MCF 10A (cell line): ENCODE measurements around the gene PLA2G4E. TPM values are rescaled to one million over a fixed set of nuclear protein-coding genes. Genes with fewer than 3 reads are reported as not detected.

Experiments
- BruUV-seq: library from RNA; stranded (reverse); fragments of 400-500 nt; replicated peaks from 2 replicates; lab custom pipeline; 2021; lab: Mats Ljungman, UMichigan
- CTCF ChIA-PET: fragments of 300-600 bp; sonication (Branson Sonifier 250); formaldehyde crosslinking; extraction: SDS; loops from one replicate; lab custom pipeline; 2021; ENCODE audit warnings: antibody characterized with exemption, inconsistent platforms; lab: Yijun Ruan, JAX
- POLR2A ChIA-PET: fragments of 300-600, 350-650 bp; sonication (Branson Sonifier 250); formaldehyde crosslinking; extraction: SDS; loops from one replicate; lab custom pipeline; 2020; ENCODE audit warnings: antibody characterized with exemption, inconsistent platforms; lab: Yijun Ruan, JAX
- DNase-seq: peaks from one replicate; pipeline ENCODE4 v3.0.0-alpha.2; 2018; ENCODE audit not compliant: unreplicated experiment
- H3K27ac Mint-ChIP-seq: one replicate; pipeline ENCODE4 v1.8.0; 2022; ENCODE audit warnings: mild to moderate bottlenecking, low read depth, mixed read lengths; ENCODE audit not compliant: unreplicated experiment
- H3K27me3 Mint-ChIP-seq: one replicate; pipeline ENCODE4 v1.8.0; 2022; ENCODE audit warnings: mixed read lengths; ENCODE audit not compliant: insufficient read depth, unreplicated experiment
- H3K36me3 Mint-ChIP-seq: one replicate; pipeline ENCODE4 v1.8.0; 2022; ENCODE audit warnings: mild to moderate bottlenecking, moderate library complexity, mixed read lengths; ENCODE audit not compliant: insufficient read depth, unreplicated experiment
- H3K4me1 Mint-ChIP-seq: one replicate; pipeline ENCODE4 v1.8.0; 2022; ENCODE audit warnings: mixed read lengths; ENCODE audit not compliant: insufficient read depth, unreplicated experiment
- H3K4me3 Mint-ChIP-seq: one replicate; pipeline ENCODE4 v1.8.0; 2022; ENCODE audit warnings: mild to moderate bottlenecking, moderate library complexity, mixed read lengths; ENCODE audit not compliant: unreplicated experiment
- H3K9me3 Mint-ChIP-seq: one replicate; pipeline ENCODE4 v1.8.0; 2022; ENCODE audit warnings: mixed read lengths; ENCODE audit not compliant: unreplicated experiment
- intact Hi-C: fragments of 100-400 bp; cut with micrococcal nuclease; formaldehyde crosslinking; loops from 2 replicates; pipeline ENCODE4 v1.14.1; 2022
- total RNA-seq: library from RNA; stranded (reverse); gene quantifications from 2 replicates; pipeline ENCODE4 v1.2.3, GENCODE V29; 2022
- TF ChIP-seq, protein P1 (sequence below): fragments of 200-600 bp; IDR thresholded peaks from one replicate; pipeline ENCODE4 v1.8.0; 2022; ENCODE audit warnings: antibody characterized with exemption, mild to moderate bottlenecking; ENCODE audit not compliant: unreplicated experiment

Gene PLA2G4E
- total RNA-seq, 1 experiment from 2014 or later: 0.12 TPM

DNA sequence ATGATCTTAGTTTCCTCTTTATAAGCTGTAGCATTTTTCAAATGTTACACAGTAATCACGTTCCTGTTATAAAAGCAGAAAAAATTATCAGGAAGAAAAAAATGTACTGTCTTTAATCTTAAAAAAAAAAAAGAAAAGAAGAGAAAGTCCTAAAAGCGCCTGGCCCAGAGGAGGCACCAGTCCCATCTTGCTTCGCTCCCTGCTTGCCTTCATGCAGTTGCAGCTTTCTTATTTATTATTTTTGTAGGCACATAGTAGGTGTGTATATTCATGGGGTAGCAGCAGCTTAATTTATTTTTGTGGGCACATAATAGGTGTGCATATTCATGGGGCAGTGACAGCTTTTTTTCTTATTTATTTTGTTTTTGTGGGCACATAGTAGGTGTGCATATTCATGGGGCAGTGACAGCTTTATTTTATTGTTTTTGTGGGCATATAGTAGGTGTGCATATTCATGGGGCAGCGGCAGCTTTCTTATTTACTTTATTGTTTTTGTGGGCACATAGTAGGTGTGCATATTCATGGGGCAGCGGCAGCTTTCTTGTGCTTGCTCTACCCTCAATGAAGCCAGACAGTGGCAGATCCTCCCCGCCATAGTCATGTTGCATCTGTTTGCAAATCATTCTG, 43.0 kb downstream of the PLA2G4E start:
- no peaks in the 10 kb centered on the region for H3K27me3 Mint-ChIP-seq
- BruUV-seq: no TSS peak
- H3K9me3 Mint-ChIP-seq: no peaks in the 10 kb centered on the region
- intact Hi-C loops: no loop called here
- H3K4me3 Mint-ChIP-seq: no peak overlapping the region
- DNase-seq: no peak
- peaks cover 11% of the 10 kb centered on the region for H3K4me1 Mint-ChIP-seq
- no peak overlapping the region for H3K27ac Mint-ChIP-seq
- POLR2A ChIA-PET: no interaction called here
- H3K36me3 Mint-ChIP-seq: no peaks in the 10 kb centered on the region
- CTCF ChIA-PET: interaction anchor here (1.0 to 6.0 kb wide), 2 partner anchors 12 to 205 kb away, joined by 3 to 36 read pairs; no protein-coding TSS in a partner anchor
- TF ChIP-seq, protein P1, sequence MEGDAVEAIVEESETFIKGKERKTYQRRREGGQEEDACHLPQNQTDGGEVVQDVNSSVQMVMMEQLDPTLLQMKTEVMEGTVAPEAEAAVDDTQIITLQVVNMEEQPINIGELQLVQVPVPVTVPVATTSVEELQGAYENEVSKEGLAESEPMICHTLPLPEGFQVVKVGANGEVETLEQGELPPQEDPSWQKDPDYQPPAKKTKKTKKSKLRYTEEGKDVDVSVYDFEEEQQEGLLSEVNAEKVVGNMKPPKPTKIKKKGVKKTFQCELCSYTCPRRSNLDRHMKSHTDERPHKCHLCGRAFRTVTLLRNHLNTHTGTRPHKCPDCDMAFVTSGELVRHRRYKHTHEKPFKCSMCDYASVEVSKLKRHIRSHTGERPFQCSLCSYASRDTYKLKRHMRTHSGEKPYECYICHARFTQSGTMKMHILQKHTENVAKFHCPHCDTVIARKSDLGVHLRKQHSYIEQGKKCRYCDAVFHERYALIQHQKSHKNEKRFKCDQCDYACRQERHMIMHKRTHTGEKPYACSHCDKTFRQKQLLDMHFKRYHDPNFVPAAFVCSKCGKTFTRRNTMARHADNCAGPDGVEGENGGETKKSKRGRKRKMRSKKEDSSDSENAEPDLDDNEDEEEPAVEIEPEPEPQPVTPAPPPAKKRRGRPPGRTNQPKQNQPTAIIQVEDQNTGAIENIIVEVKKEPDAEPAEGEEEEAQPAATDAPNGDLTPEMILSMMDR: no peak

- H3K27ac Mint-ChIP-seq: no peak overlapping the region
- CTCF ChIA-PET: no interaction called here
- BruUV-seq: no TSS peak
Observed at GRCh38 chr15:41975669-41976068, 45.2 kb downstream of the PLA2G4E start.

DNA sequence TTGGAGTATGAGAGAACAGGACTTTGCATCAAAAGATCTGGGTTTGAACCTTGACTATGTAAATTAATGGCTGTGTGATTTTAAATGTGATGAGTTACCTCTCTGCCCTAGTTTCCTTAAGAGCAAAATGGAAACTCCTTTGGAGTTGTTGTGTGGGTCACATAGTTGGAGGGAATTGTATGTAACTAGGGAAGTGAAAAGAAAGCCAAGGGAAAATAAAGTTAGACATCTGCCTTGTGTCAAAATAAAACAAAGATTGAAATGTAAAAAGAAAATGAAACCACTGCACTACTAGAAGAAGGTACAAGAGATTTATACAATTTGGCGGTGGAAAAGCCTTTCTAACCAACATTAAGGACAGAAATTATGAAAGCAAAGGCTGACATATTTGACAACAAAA, 46.8 kb downstream of the PLA2G4E start:
- BruUV-seq: no TSS peak
- Mint-ChIP-seq H3K27ac (no peak overlapping the region), H3K36me3 (no peaks in the 10 kb centered on the region), H3K4me1 (peaks cover 26% of the 10 kb centered on the region), H3K27me3 (no peaks in the 10 kb centered on the region), H3K4me3 (no peak overlapping the region), H3K9me3 (no peaks in the 10 kb centered on the region)
- DNase-seq: no peak
- TF ChIP-seq, protein P1: no peak
- CTCF ChIA-PET: interaction anchor here (0.7 to 2.2 kb wide), 3 partner anchors 10 to 83 kb away, joined by 3 to 6 read pairs (median 5); no protein-coding TSS in a partner anchor
- POLR2A ChIA-PET: interaction anchor here (0.6 to 4.0 kb wide), 3 partner anchors 13 to 44 kb away, joined by 3 to 25 read pairs (median 11); no protein-coding TSS in a partner anchor
- intact Hi-C loops: loop anchor here (5.0 kb wide), 3 partner anchors 83 to 202 kb away; partner anchors contain the start of genes JMJD7 and MAPKBP1

More at GRCh38 chr15:41975669-41976068, 45.2 kb downstream of the PLA2G4E start:
- TF ChIP-seq, protein P1: no peak
- POLR2A ChIA-PET: interaction anchor here (0.5 kb wide), 1 partner anchor 129 kb away, joined by 3 read pairs; no protein-coding TSS in a partner anchor
- H3K9me3 Mint-ChIP-seq: no peaks in the 10 kb centered on the region
- DNase-seq: no peak
- no peaks in the 10 kb centered on the region for H3K36me3 Mint-ChIP-seq
- intact Hi-C loops: no loop called here
- H3K4me1 Mint-ChIP-seq: peaks cover 16% of the 10 kb centered on the region
- no peak overlapping the region for H3K4me3 Mint-ChIP-seq
- H3K27me3 Mint-ChIP-seq: no peaks in the 10 kb centered on the region
